Liver (tissue), 2 donors: ENCODE measurements around the gene PC.

ENCODE experiments used
- ATF3 ChIP-seq: IDR thresholded peaks from 2 replicates; pipeline ENCODE4 v1.6.1; 2016; ENCODE audit warnings: antibody characterized with exemption
- ZBTB33 ChIP-seq: IDR thresholded peaks from 2 replicates; pipeline ENCODE4 v1.6.1; 2016; ENCODE audit warnings: antibody characterized with exemption
- donor health status: healthy.

DNA sequence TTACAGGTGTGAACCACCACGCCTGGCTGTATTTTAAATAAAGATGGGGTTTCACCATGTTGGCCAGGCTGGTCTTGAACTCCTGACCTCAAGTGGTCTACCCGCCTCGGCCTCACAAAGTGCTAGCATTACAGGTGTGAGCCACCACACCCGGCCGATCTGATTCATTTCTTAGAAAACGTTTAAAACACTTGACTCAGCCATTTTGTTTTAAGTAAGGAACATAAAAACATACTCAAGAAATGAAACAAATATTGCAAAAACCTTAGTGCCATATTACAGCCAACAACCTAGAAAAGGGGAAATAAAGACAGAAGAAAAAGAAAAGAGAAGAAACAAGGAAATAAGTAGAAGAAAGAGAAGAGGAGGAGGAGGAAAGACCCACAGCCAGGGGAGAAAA, 84.0 kb downstream of the PC start:
- no peak for TF ChIP-seq ATF3
- no peak for TF ChIP-seq ZBTB33
